HEK293 (cell line): ENCODE measurements around the gene CWC22.

ENCODE experiments used
- CTCF ChIA-PET: fragments of 350-600 bp; formaldehyde crosslinking; extraction: SDS; loops from one replicate; lab custom pipeline; 2021; ENCODE audit warnings: antibody characterized with exemption; lab: Yijun Ruan, JAX
- POLR2A ChIA-PET: fragments of 300-600 bp; formaldehyde crosslinking; extraction: SDS; loops from one replicate; lab custom pipeline; 2020; ENCODE audit warnings: antibody characterized with exemption, inconsistent platforms; lab: Yijun Ruan, JAX
- H3K27ac ChIP-seq: fragments of 200-500 bp; sonication (Bioruptor generic); 2 replicates; pipeline ENCODE4 v1.5.1; 2014; ENCODE audit warnings: low read depth, low read length, control low read depth, inconsistent platforms; ENCODE audit errors: extremely low read depth
- H3K36me3 ChIP-seq, 2 experiments: fragments of 200-500 bp in 1 of 2; sonication (Bioruptor generic) in 1 of 2; 1 replicate in 1 of 2; 2 replicates in 1 of 2; pipeline ENCODE4 v1.5.1; 2014 to 2017; ENCODE audit warnings: inconsistent platforms in 2 of 2, low read length in 2 of 2; ENCODE audit not compliant: control insufficient read depth in 2 of 2, insufficient read depth in 1 of 2
- H3K4me1 ChIP-seq: fragments of 200-500 bp; sonication (Bioruptor generic); 2 replicates; pipeline ENCODE4 v1.5.1; 2014; ENCODE audit warnings: mild to moderate bottlenecking, low read length, inconsistent platforms; ENCODE audit not compliant: control insufficient read depth, insufficient read depth
- H3K4me3 ChIP-seq: 2 replicates; pipeline ENCODE4 v1.5.1; 2011; ENCODE audit warnings: low read depth, mild to moderate bottlenecking, control low read depth, low read length, moderate library complexity
- H3K9me3 ChIP-seq: fragments of 200-500 bp; sonication (Bioruptor generic); 2 replicates; pipeline ENCODE4 v1.5.1; 2014; ENCODE audit warnings: low read depth, low read length, inconsistent platforms; ENCODE audit not compliant: control insufficient read depth, insufficient read depth
- PRDM10 ChIP-seq: fragments of 450-650 bp; formaldehyde crosslinking; IDR thresholded peaks from 2 replicates; pipeline ENCODE4 v1.5.1; 2016; ENCODE audit warnings: missing biosample characterization, missing genetic modification characterization
- SCRT1 ChIP-seq: fragments of 450-650 bp; formaldehyde crosslinking; IDR thresholded peaks from 2 replicates; pipeline ENCODE4 v1.5.1; 2016; ENCODE audit warnings: missing biosample characterization, missing genetic modification characterization, borderline replicate concordance
- SP7 ChIP-seq: fragments of 450-650 bp; formaldehyde crosslinking; IDR thresholded peaks from 2 replicates; pipeline ENCODE4 v1.5.1; 2016; ENCODE audit warnings: missing biosample characterization, missing genetic modification characterization
- YY2 ChIP-seq: fragments of 450-650 bp; formaldehyde crosslinking; IDR thresholded peaks from 2 replicates; pipeline ENCODE4 v1.5.1; 2016; ENCODE audit warnings: missing biosample characterization, missing genetic modification characterization
- ZBTB10 ChIP-seq: fragments of 450-650 bp; formaldehyde crosslinking; IDR thresholded peaks from 2 replicates; pipeline ENCODE4 v1.5.1; 2016; ENCODE audit warnings: missing biosample characterization, missing genetic modification characterization
- ZBTB21 ChIP-seq: fragments of 450-650 bp; formaldehyde crosslinking; IDR thresholded peaks from 2 replicates; pipeline ENCODE4 v1.5.1; 2017; ENCODE audit warnings: missing biosample characterization, missing genetic modification characterization
- ZBTB26 ChIP-seq: fragments of 450-650 bp; formaldehyde crosslinking; optimal IDR thresholded peaks from 2 replicates; pipeline ENCODE3; 2016; ENCODE audit warnings: missing biosample characterization, mild to moderate bottlenecking, missing genetic modification characterization
- ZBTB48 ChIP-seq: fragments of 450-650 bp; formaldehyde crosslinking; IDR thresholded peaks from 2 replicates; pipeline ENCODE4 v1.5.1; 2016; ENCODE audit warnings: missing biosample characterization, missing genetic modification characterization
- ZFP69B ChIP-seq: fragments of 450-650 bp; formaldehyde crosslinking; IDR thresholded peaks from 2 replicates; pipeline ENCODE4 v1.5.1; 2016; ENCODE audit warnings: missing biosample characterization, missing genetic modification characterization
- ZNF112 ChIP-seq: fragments of 450-650 bp; formaldehyde crosslinking; IDR thresholded peaks from 2 replicates; pipeline ENCODE4 v1.5.0; 2017; ENCODE audit warnings: missing biosample characterization, missing genetic modification characterization
- ZNF148 ChIP-seq: fragments of 450-650 bp; formaldehyde crosslinking; IDR thresholded peaks from 2 replicates; pipeline ENCODE4 v1.5.0; 2017; ENCODE audit warnings: missing biosample characterization, missing genetic modification characterization, borderline replicate concordance
- ZNF184 ChIP-seq: fragments of 450-650 bp; IDR thresholded peaks from 2 replicates; pipeline ENCODE4 v1.5.1; 2018; ENCODE audit warnings: missing biosample characterization, mild to moderate bottlenecking, missing genetic modification characterization
- ZNF19 ChIP-seq: fragments of 450-650 bp; formaldehyde crosslinking; IDR thresholded peaks from 2 replicates; pipeline ENCODE4; 2016; ENCODE audit warnings: missing biosample characterization, missing genetic modification characterization, low read depth
- ZNF221 ChIP-seq: fragments of 450-650 bp; formaldehyde crosslinking; IDR thresholded peaks from 2 replicates; pipeline ENCODE4 v1.5.1; 2017; ENCODE audit warnings: missing biosample characterization, missing genetic modification characterization, borderline replicate concordance
- ZNF266 ChIP-seq: fragments of 450-650 bp; formaldehyde crosslinking; IDR thresholded peaks from 2 replicates; pipeline ENCODE4 v1.5.1; 2016; ENCODE audit warnings: missing biosample characterization, missing genetic modification characterization, low read depth
- ZNF335 ChIP-seq: fragments of 450-650 bp; formaldehyde crosslinking; conservative IDR thresholded peaks from 2 replicates; pipeline ENCODE4 v1.5.1; 2016; ENCODE audit warnings: missing biosample characterization, missing genetic modification characterization
- ZNF416 ChIP-seq: fragments of 450-650 bp; formaldehyde crosslinking; IDR thresholded peaks from 2 replicates; pipeline ENCODE4 v1.5.1; 2016; ENCODE audit warnings: missing biosample characterization, missing genetic modification characterization
- ZNF433 ChIP-seq: fragments of 450-650 bp; formaldehyde crosslinking; IDR thresholded peaks from 2 replicates; pipeline ENCODE4 v1.5.1; 2016; ENCODE audit warnings: missing biosample characterization, missing genetic modification characterization, low read depth
- ZNF529 ChIP-seq: fragments of 450-650 bp; formaldehyde crosslinking; IDR thresholded peaks from 2 replicates; pipeline ENCODE4 v1.5.1; 2017; ENCODE audit warnings: missing genetic modification characterization, missing biosample characterization; ENCODE audit not compliant: insufficient replicate concordance
- ZNF629 ChIP-seq: fragments of 450-650 bp; formaldehyde crosslinking; IDR thresholded peaks from 2 replicates; pipeline ENCODE4 v1.5.1; 2017; ENCODE audit warnings: missing biosample characterization, missing genetic modification characterization
- ZNF654 ChIP-seq: fragments of 450-650 bp; formaldehyde crosslinking; IDR thresholded peaks from 2 replicates; pipeline ENCODE4 v1.5.1; 2016; ENCODE audit warnings: low read depth, missing biosample characterization, missing genetic modification characterization
- ZNF704 ChIP-seq: fragments of 450-650 bp; formaldehyde crosslinking; IDR thresholded peaks from 2 replicates; pipeline ENCODE4 v1.5.1; 2016; ENCODE audit warnings: missing biosample characterization, missing genetic modification characterization
- ZSCAN30 ChIP-seq: fragments of 450-650 bp; IDR thresholded peaks from 2 replicates; pipeline ENCODE4 v1.5.1; 2018; ENCODE audit warnings: missing biosample characterization, mild to moderate bottlenecking, missing genetic modification characterization, moderate library complexity
- ZSCAN5A ChIP-seq: fragments of 450-650 bp; formaldehyde crosslinking; IDR thresholded peaks from 2 replicates; pipeline ENCODE4 v1.5.1; 2016; ENCODE audit warnings: missing biosample characterization, missing genetic modification characterization
- ZXDB ChIP-seq: fragments of 450-650 bp; formaldehyde crosslinking; IDR thresholded peaks from 2 replicates; pipeline ENCODE4 v1.5.1; 2016; ENCODE audit warnings: missing biosample characterization, missing genetic modification characterization

The CWC22 gene

GRCh38 chr2:180033993-180034894, 27.1 kb upstream of the CWC22 start:
- Histone ChIP-seq H3K9me3 (no peaks in the 10 kb centered on the region), H3K4me1 (no peaks in the 10 kb centered on the region), H3K27ac (no peak overlapping the region), H3K4me3 (no peak overlapping the region), H3K36me3 (no peaks in the 10 kb centered on the region)
- POLR2A ChIA-PET, result no interaction called here
- CTCF ChIA-PET, result no interaction called here
- TF ChIP-seq ZNF148 (no peak), ZNF529 (tag by site-specific recombination) (no peak), ZNF184 (tag by site-specific recombination) (no peak), ZBTB26 (tag by site-specific recombination) (no peak), PRDM10 (tag by site-specific recombination) (no peak), ZSCAN5A (no peak), ZBTB48 (tag by site-specific recombination) (peak; percentile 73), ZNF629 (tag by site-specific recombination) (peak; percentile 51), ZNF433 (tag by site-specific recombination) (no peak), YY2 (tag by site-specific recombination) (no peak), ZNF221 (tag by site-specific recombination) (no peak), ZFP69B (no peak), ZNF704 (no peak), ZBTB21 (tag by site-specific recombination) (no peak), ZNF654 (tag by site-specific recombination) (no peak), ZXDB (tag by site-specific recombination) (no peak; the same call in 1 of the 2 replicates), ZNF266 (tag by site-specific recombination) (no peak), ZNF416 (no peak), ZNF112 (tag by site-specific recombination) (no peak), SP7 (tag by site-specific recombination) (peak; percentile 70), ZNF335 (tag by site-specific recombination) (peak; percentile 51; the same call in 1 of the 2 replicates), ZBTB10 (tag by site-specific recombination) (no peak), ZSCAN30 (tag by site-specific recombination) (no peak), SCRT1 (peak; percentile 50; the same call in 1 of the 2 replicates), ZNF19 (tag by site-specific recombination) (no peak)
